ENCODE measurements around the gene DAAM1. TPM values are rescaled to one million over a fixed set of nuclear protein-coding genes. Genes with fewer than 3 reads are reported as not detected.

The DAAM1 gene
- total and polyA plus RNA-seq, 4 donors: 10.4 to 93.3 (median 60.8) TPM

DNA sequence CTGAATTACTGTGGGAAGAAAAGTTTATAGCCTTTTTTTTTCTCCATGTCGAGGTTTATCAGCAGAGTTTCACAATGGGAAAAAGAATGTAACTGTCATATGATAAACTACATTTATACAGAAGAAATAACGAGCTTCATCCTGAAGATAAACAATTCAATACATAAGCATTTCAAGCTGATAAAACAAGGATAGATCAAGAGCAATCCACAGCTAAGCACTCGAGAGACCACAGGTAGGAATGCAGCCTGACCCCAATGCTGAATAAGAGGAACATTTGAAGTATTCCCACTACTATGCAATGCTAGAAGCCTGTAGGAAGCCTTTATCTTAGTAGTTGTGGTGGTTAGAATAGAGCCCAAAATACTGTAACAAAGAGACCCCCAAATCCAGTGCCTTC, 32.6 kb upstream of the DAAM1 start:
- H3K4me1 ChIP-seq (ENCODE audit: control insufficient read depth in 1 of 2, insufficient read depth in 2 of 2, low read length in 2 of 2): peaks cover 0 to 1% of the 10 kb centered on the region in 2 donors
- H3K9me3 ChIP-seq (ENCODE audit: control insufficient read depth, low read length): no peaks in the 10 kb centered on the region
- no peak overlapping the region for H3K27ac ChIP-seq (ENCODE audit: low read depth in 1 of 2, low read length in 2 of 2)
- H3K4me3 ChIP-seq (ENCODE audit: low read length in 2 of 2): no peak overlapping the region
- H3K36me3 ChIP-seq (ENCODE audit: control insufficient read depth in 1 of 2, insufficient read depth in 2 of 2, low read length in 1 of 2): no peaks in the 10 kb centered on the region
- 86% methylated on average over 3 of the region's 3 CpGs for WGBS, 2 donors
- ATAC-seq (ENCODE audit: low FRiP score): no peak
- intact Hi-C loops (cut with DNase I): no loop called here
- H3K27me3 ChIP-seq (ENCODE audit: control insufficient read depth in 1 of 2, insufficient read depth in 2 of 2, low read length in 1 of 2): no peaks in the 10 kb centered on the region
- DNase-seq: no peak

DNA sequence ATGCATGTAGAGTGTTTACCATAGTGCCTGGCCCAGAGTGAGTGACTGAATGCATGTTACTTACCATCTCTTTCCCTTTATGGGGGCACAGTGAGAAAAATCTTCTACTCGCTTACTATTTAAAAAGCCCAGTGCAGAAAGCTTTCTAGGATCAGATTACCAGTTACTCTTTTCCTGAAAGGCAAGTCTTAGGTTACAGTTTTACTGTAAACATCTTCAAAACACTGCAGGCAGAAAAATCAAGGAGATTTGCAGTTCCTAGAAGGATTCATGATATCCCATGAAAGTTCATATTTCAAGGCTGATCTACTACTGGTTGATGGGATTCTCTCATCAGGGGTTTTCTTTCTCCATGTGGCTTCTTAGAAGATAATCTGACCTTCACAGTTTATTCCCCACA, 29.3 kb upstream of the DAAM1 start:
- no peaks in the 10 kb centered on the region for H3K36me3 ChIP-seq (ENCODE audit: control insufficient read depth in 1 of 2, insufficient read depth in 2 of 2, low read length in 1 of 2)
- H3K4me1 ChIP-seq (ENCODE audit: control insufficient read depth in 1 of 2, insufficient read depth in 2 of 2, low read length in 2 of 2): peaks cover 0 to 4% of the 10 kb centered on the region in 2 donors
- intact Hi-C loops (cut with DNase I): no loop called here
- no peak for ATAC-seq (ENCODE audit: low FRiP score)
- H3K4me3 ChIP-seq (ENCODE audit: low read length in 2 of 2): no peak overlapping the region
- no peak for DNase-seq
- no peak overlapping the region for H3K27ac ChIP-seq (ENCODE audit: low read depth in 1 of 2, low read length in 2 of 2)
- no peaks in the 10 kb centered on the region for H3K27me3 ChIP-seq (ENCODE audit: control insufficient read depth in 1 of 2, insufficient read depth in 2 of 2, low read length in 1 of 2)
- H3K9me3 ChIP-seq (ENCODE audit: control insufficient read depth, low read length): no peaks in the 10 kb centered on the region
- WGBS, 2 donors: 45 to 86% methylated on average over 1 of the region's 1 CpG

DNA sequence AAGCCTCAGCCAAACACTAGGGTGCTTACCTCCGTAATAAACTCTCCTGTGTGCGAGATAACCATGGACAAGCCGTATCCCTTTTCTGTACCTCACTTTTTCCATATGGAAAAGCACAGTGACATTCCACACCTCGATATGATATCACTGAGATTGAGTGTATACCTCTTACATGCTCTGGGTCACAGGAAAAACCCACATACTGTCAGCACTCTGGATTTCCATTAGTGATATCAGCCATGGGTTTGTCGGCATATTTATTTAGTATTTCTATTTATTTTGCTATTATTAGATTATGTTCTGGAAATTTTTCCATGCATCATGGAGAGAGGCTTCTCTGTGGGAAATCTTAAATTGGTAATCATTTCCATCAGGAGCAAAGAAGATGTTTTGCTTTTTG, 28.0 kb upstream of the DAAM1 start:
- intact Hi-C loops (cut with DNase I): no loop called here
- Histone ChIP-seq H3K27ac (ENCODE audit: low read depth in 1 of 2, low read length in 2 of 2) (peak overlapping the region in 1 of 2 donors; percentile 67), H3K9me3 (ENCODE audit: control insufficient read depth, low read length) (no peaks in the 10 kb centered on the region), H3K36me3 (ENCODE audit: control insufficient read depth in 1 of 2, insufficient read depth in 2 of 2, low read length in 1 of 2) (no peaks in the 10 kb centered on the region), H3K27me3 (ENCODE audit: control insufficient read depth in 1 of 2, insufficient read depth in 2 of 2, low read length in 1 of 2) (no peaks in the 10 kb centered on the region), H3K4me1 (ENCODE audit: control insufficient read depth in 1 of 2, insufficient read depth in 2 of 2, low read length in 2 of 2) (peaks cover 0 to 4% of the 10 kb centered on the region in 2 donors), H3K4me3 (ENCODE audit: low read length in 2 of 2) (no peak overlapping the region)
- ATAC-seq (ENCODE audit: low FRiP score) (no peak), DNase-seq (no peak)
- 39 to 50% methylated on average over 5 of the region's 5 CpGs for WGBS, 2 donors

DNA sequence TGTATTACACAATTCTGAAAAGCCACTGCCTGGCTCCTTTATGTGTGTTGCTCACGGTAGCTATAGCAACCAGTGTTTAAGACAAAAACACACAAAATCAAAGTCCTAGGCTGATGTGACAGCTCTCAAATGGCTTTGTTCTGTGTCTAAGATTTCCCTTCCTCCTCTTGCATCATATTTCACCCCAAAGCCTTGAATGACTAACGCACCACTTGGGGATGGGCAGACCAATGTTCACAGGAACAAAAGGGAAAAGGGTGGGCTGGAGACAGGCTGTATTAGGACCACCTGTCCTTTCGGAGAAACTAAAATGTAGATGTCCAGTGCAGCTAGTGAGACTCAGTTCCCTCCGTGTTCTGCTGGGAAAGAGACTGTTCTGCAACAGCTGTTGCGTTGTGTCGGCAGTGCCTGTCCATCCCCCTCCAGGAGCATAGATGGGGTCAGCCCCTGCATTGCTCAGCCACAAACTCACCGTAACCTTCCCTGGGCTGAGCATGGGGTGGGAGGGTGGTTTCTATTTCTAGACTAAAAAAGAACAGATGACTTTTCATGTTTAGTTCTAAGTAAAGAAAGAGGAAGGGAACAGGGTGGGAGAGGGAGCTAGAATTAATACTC, 26.8 kb upstream of the DAAM1 start:
- intact Hi-C loops (cut with DNase I): loop anchor here in 1 of 2 donors (2.0 kb wide), 1 partner anchor 29 kb away; no protein-coding TSS in a partner anchor
- no peaks in the 10 kb centered on the region for H3K27me3 ChIP-seq (ENCODE audit: control insufficient read depth in 1 of 2, insufficient read depth in 2 of 2, low read length in 1 of 2)
- 12% methylated on average over 7 of the region's 7 CpGs for WGBS, 2 donors
- peak in 1 of 2 donors; percentile 54 for DNase-seq
- peaks cover 0 to 4% of the 10 kb centered on the region in 2 donors for H3K4me1 ChIP-seq (ENCODE audit: control insufficient read depth in 1 of 2, insufficient read depth in 2 of 2, low read length in 2 of 2)
- H3K36me3 ChIP-seq (ENCODE audit: control insufficient read depth in 1 of 2, insufficient read depth in 2 of 2, low read length in 1 of 2): no peaks in the 10 kb centered on the region
- peak overlapping the region; percentile 55 to 73 for H3K27ac ChIP-seq (ENCODE audit: low read depth in 1 of 2, low read length in 2 of 2)
- ATAC-seq (ENCODE audit: low FRiP score): peak; percentile 74
- peak overlapping the region in 1 of 2 donors; percentile 3 for H3K4me3 ChIP-seq (ENCODE audit: low read length in 2 of 2)
- H3K9me3 ChIP-seq (ENCODE audit: control insufficient read depth, low read length): no peaks in the 10 kb centered on the region

DNA sequence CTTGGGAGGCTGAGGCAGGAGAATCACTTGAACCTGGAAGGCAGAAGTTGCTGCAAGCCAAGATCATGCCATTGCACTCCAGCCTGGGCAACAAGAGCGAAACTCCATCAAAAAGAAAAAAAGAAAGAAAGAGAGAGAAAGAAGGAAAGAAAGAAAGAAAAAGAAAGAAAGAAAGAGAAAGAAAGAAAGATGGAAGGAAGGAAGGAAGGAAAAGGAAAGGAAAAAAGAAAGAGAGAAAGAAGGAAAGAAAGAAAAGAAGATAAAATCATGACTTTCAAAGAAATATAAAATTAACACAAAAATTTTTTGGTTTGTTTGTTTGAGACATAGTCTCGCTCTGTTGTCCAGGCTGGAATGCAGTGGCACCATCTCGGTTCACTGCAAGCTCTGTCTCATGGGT, 22.2 kb upstream of the DAAM1 start:
- Histone ChIP-seq H3K27me3 (ENCODE audit: control insufficient read depth in 1 of 2, insufficient read depth in 2 of 2, low read length in 1 of 2) (no peaks in the 10 kb centered on the region), H3K36me3 (ENCODE audit: control insufficient read depth in 1 of 2, insufficient read depth in 2 of 2, low read length in 1 of 2) (no peaks in the 10 kb centered on the region), H3K4me3 (ENCODE audit: low read length in 2 of 2) (no peak overlapping the region), H3K9me3 (ENCODE audit: control insufficient read depth, low read length) (no peaks in the 10 kb centered on the region), H3K4me1 (ENCODE audit: control insufficient read depth in 1 of 2, insufficient read depth in 2 of 2, low read length in 2 of 2) (peaks cover 0 to 4% of the 10 kb centered on the region in 2 donors), H3K27ac (ENCODE audit: low read depth in 1 of 2, low read length in 2 of 2) (no peak overlapping the region)
- DNase-seq (no peak), ATAC-seq (ENCODE audit: low FRiP score) (no peak)
- intact Hi-C loops (cut with DNase I): no loop called here
- WGBS, 2 donors: 94 to 97% methylated on average over 3 of the region's 3 CpGs

DNA sequence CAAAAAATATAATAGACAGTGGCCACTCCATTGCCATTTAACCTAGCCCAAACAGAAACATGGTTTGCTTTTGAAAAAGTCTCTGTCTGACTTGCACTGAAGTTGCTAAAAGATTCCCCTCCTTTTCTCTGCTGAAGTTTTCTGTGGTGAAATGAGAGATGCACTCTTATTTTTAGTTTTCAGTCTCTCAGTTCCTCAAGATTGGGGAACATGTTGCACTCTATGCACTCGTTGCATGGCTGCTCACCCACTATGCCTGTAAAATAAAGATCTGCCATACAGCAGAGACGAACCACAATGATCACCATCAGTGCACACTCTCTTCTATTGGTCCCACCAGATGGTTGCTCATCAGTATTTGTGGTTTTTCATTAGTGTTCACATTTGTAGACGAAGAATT, 13.1 kb upstream of the DAAM1 start:
- Histone ChIP-seq H3K9me3 (ENCODE audit: control insufficient read depth, low read length) (no peaks in the 10 kb centered on the region), H3K4me1 (ENCODE audit: control insufficient read depth in 1 of 2, insufficient read depth in 2 of 2, low read length in 2 of 2) (no peaks in the 10 kb centered on the region), H3K4me3 (ENCODE audit: low read length in 2 of 2) (no peak overlapping the region), H3K27me3 (ENCODE audit: control insufficient read depth in 1 of 2, insufficient read depth in 2 of 2, low read length in 1 of 2) (no peaks in the 10 kb centered on the region), H3K27ac (ENCODE audit: low read depth in 1 of 2, low read length in 2 of 2) (no peak overlapping the region), H3K36me3 (ENCODE audit: control insufficient read depth in 1 of 2, insufficient read depth in 2 of 2, low read length in 1 of 2) (no peaks in the 10 kb centered on the region)
- intact Hi-C loops (cut with DNase I): no loop called here
- ATAC-seq (ENCODE audit: low FRiP score): no peak
- WGBS, 2 donors: 93 to 94% methylated on average over 3 of the region's 3 CpGs
- DNase-seq: no peak

DNA sequence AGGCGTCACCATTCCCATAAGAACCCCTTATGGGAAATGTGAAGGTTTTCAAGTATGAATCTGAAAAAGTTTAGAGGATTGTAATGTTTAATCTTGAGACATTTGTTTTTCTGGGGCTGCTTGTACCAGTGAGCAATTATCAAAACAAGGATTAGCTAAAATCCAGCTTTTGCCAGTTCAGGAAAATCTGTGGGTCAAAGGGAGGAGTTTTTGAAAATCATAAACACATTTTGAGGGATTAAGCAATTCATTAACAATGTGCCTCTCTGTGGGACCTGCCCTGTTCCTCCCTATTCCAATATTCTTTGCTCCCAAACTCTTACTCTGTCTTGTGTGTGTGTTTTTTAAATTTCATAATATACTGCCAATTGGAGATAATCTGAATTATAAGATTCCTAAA, 11.7 kb upstream of the DAAM1 start:
- peak; percentile 19 for ATAC-seq (ENCODE audit: low FRiP score)
- DNase-seq: no peak
- H3K27ac ChIP-seq (ENCODE audit: low read depth in 1 of 2, low read length in 2 of 2): no peak overlapping the region
- intact Hi-C loops (cut with DNase I): no loop called here
- WGBS, 2 donors: 10 to 12% methylated on average over 1 of the region's 1 CpG
- H3K9me3 ChIP-seq (ENCODE audit: control insufficient read depth, low read length): no peaks in the 10 kb centered on the region
- no peaks in the 10 kb centered on the region for H3K36me3 ChIP-seq (ENCODE audit: control insufficient read depth in 1 of 2, insufficient read depth in 2 of 2, low read length in 1 of 2)
- H3K4me3 ChIP-seq (ENCODE audit: low read length in 2 of 2): no peak overlapping the region
- H3K4me1 ChIP-seq (ENCODE audit: control insufficient read depth in 1 of 2, insufficient read depth in 2 of 2, low read length in 2 of 2): no peaks in the 10 kb centered on the region
- H3K27me3 ChIP-seq (ENCODE audit: control insufficient read depth in 1 of 2, insufficient read depth in 2 of 2, low read length in 1 of 2): no peaks in the 10 kb centered on the region

DNA sequence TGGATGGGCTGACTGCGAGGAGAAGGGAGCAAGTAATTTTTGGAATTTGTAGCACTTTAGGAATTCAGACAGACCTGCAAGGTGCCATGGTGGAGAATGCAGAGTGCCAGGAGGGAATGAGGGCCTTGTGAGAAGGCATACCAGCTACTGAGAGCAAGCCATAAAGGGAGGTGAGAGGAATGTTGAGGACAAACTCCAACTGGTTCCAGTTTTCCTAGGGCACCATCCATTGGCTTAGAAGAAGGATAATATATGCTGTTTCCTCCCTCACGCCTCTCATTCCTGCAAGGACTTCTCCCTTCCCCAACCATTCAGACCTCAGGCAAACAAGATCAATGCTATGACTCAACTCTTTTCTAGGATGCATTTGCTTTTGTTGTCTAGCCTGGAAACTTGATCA, 11.2 kb upstream of the DAAM1 start:
- Histone ChIP-seq H3K9me3 (ENCODE audit: control insufficient read depth, low read length) (no peaks in the 10 kb centered on the region), H3K27me3 (ENCODE audit: control insufficient read depth in 1 of 2, insufficient read depth in 2 of 2, low read length in 1 of 2) (no peaks in the 10 kb centered on the region), H3K36me3 (ENCODE audit: control insufficient read depth in 1 of 2, insufficient read depth in 2 of 2, low read length in 1 of 2) (no peaks in the 10 kb centered on the region), H3K4me1 (ENCODE audit: control insufficient read depth in 1 of 2, insufficient read depth in 2 of 2, low read length in 2 of 2) (no peaks in the 10 kb centered on the region), H3K4me3 (ENCODE audit: low read length in 2 of 2) (no peak overlapping the region), H3K27ac (ENCODE audit: low read depth in 1 of 2, low read length in 2 of 2) (no peak overlapping the region)
- DNase-seq (no peak), ATAC-seq (ENCODE audit: low FRiP score) (no peak)
- intact Hi-C loops (cut with DNase I): no loop called here
- 81 to 88% methylated on average over 2 of the region's 2 CpGs for WGBS, 2 donors

DNA sequence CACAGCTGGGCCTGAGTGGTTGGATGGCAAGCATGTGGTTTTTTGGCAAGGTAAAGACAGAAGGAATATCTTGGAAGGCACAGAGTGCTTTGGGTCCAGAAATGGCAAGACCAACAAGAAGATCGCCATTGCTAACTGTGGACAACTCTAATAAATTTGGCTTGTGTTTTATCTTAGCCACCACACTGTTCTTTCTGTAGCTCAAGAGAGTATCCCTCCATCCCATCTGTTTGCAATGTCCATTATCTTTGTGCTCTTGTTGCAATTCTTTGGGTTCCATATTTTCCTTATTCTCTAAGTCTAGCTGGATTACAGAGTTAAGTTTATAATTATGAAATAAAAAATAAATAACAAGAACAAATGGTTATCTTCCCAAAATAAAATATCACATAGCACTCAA, 6.7 kb upstream of the DAAM1 start:
- H3K27me3 ChIP-seq (ENCODE audit: control insufficient read depth in 1 of 2, insufficient read depth in 2 of 2, low read length in 1 of 2): no peaks in the 10 kb centered on the region
- no peak overlapping the region for H3K4me3 ChIP-seq (ENCODE audit: low read length in 2 of 2)
- DNase-seq (no peak), ATAC-seq (ENCODE audit: low FRiP score) (no peak)
- no peaks in the 10 kb centered on the region for H3K36me3 ChIP-seq (ENCODE audit: control insufficient read depth in 1 of 2, insufficient read depth in 2 of 2, low read length in 1 of 2)
- H3K27ac ChIP-seq (ENCODE audit: low read depth in 1 of 2, low read length in 2 of 2): no peak overlapping the region
- H3K9me3 ChIP-seq (ENCODE audit: control insufficient read depth, low read length): no peaks in the 10 kb centered on the region
- intact Hi-C loops (cut with DNase I): no loop called here
- no peaks in the 10 kb centered on the region for H3K4me1 ChIP-seq (ENCODE audit: control insufficient read depth in 1 of 2, insufficient read depth in 2 of 2, low read length in 2 of 2)
- WGBS, 2 donors: 79 to 83% methylated on average over 1 of the region's 1 CpG
